ENCODE measurements around the gene RPUSD4.

- TF ChIP-seq EZH2phosphoT487 (IDR thresholded peaks at IDR 0.05; ENCODE audit: borderline replicate concordance, low read depth, low read length) (no peak), CTCF (conservative IDR thresholded peaks at IDR 0.05; ENCODE audit: low read length) (no peak)
These were observed 25.3 kb downstream of the RPUSD4 start for GRCh38 chr11:126186025-126186698.
